ENCODE results near the gene CYB5D1. TPM values are rescaled to one million over a fixed set of nuclear protein-coding genes. Genes with fewer than 3 reads are reported as not detected.

The CYB5D1 gene
- polyA plus RNA-seq, 1 donor (not counting 4 experiments of a cell fraction or from before 2014, with no cell fraction given), result 14.8 TPM

- no peak for TF ChIP-seq EZH2 (IDR thresholded peaks at IDR 0.05; ENCODE audit: low read length)
- TF ChIP-seq, protein P1, sequence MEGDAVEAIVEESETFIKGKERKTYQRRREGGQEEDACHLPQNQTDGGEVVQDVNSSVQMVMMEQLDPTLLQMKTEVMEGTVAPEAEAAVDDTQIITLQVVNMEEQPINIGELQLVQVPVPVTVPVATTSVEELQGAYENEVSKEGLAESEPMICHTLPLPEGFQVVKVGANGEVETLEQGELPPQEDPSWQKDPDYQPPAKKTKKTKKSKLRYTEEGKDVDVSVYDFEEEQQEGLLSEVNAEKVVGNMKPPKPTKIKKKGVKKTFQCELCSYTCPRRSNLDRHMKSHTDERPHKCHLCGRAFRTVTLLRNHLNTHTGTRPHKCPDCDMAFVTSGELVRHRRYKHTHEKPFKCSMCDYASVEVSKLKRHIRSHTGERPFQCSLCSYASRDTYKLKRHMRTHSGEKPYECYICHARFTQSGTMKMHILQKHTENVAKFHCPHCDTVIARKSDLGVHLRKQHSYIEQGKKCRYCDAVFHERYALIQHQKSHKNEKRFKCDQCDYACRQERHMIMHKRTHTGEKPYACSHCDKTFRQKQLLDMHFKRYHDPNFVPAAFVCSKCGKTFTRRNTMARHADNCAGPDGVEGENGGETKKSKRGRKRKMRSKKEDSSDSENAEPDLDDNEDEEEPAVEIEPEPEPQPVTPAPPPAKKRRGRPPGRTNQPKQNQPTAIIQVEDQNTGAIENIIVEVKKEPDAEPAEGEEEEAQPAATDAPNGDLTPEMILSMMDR (optimal IDR thresholded peaks at IDR 0.05 in 1 of 3, IDR thresholded peaks at IDR 0.05 in 1 of 3, conservative IDR thresholded peaks at IDR 0.05 in 1 of 3; ENCODE audit: extremely low read depth in 1 of 3, insufficient read depth in 2 of 3, low read length in 3 of 3), result no peak
- Histone ChIP-seq H3K9me1 (ENCODE audit: control insufficient read depth, extremely low read depth, insufficient read depth, low read length) (no peaks in the 10 kb centered on the region), H3K4me3 (ENCODE audit: control insufficient read depth in 2 of 3, extremely low read depth in 1 of 3, insufficient read depth in 2 of 3, low read depth in 1 of 3, low read length in 3 of 3) (peak overlapping the region; percentile 61 to 86 (median 76)), H3K9ac (ENCODE audit: control insufficient read depth, extremely low read depth, insufficient read depth, low read length) (peak overlapping the region; percentile 87), H3K4me1 (ENCODE audit: control insufficient read depth, extremely low read depth, insufficient read depth, low read length) (peaks cover 40% of the 10 kb centered on the region), H3K9me3 (ENCODE audit: control insufficient read depth, low read depth, low read length) (no peaks in the 10 kb centered on the region), H2AFZ (ENCODE audit: control insufficient read depth, low read length) (peak overlapping the region; percentile 79), H3K79me2 (ENCODE audit: control insufficient read depth, insufficient read depth, low read length) (peaks cover 18% of the 10 kb centered on the region), H3K27me3 (ENCODE audit: control insufficient read depth, extremely low read depth, insufficient read depth, low read length) (no peaks in the 10 kb centered on the region), H3K36me3 (ENCODE audit: control insufficient read depth in 2 of 2, extremely low read depth in 1 of 2, insufficient read depth in 2 of 2, low read length in 2 of 2) (peaks cover 11 to 25% of the 10 kb centered on the region in 2 experiments), H3K4me2 (ENCODE audit: control insufficient read depth, extremely low read depth, insufficient read depth, low read depth, low read length) (peak overlapping the region; percentile 88), H3K27ac (ENCODE audit: control insufficient read depth, insufficient read depth, low read length) (peak overlapping the region; percentile 89), H4K20me1 (ENCODE audit: control insufficient read depth, extremely low read depth, insufficient read depth, low read length) (no peaks in the 10 kb centered on the region)
- FAIRE-seq (peak; percentile 51), DNase-seq (ENCODE audit: low read depth, low spot score) (no peak)
- dilution Hi-C loops (cut with MboI; ENCODE audit: extremely low pct_ligation_motif_present, low sequenced_read_pairs), result no loop called here
Measured at GRCh38 chr17:7887482-7888183, 29.8 kb downstream of the CYB5D1 start.

- no peaks in the 10 kb centered on the region for H3K9me1 ChIP-seq (ENCODE audit: control insufficient read depth, extremely low read depth, insufficient read depth, low read length)
- peak; percentile 89 for FAIRE-seq
- peak within 1 kb of the TSS; percentile 79 for H2AFZ ChIP-seq (ENCODE audit: control insufficient read depth, low read length)
- no peaks in the 10 kb centered on the region for H3K27me3 ChIP-seq (ENCODE audit: control insufficient read depth, extremely low read depth, insufficient read depth, low read length)
- peak within 1 kb of the TSS; percentile 57 to 76 (median 61) for H3K4me3 ChIP-seq (ENCODE audit: control insufficient read depth in 2 of 3, extremely low read depth in 1 of 3, insufficient read depth in 2 of 3, low read depth in 1 of 3, low read length in 3 of 3)
- peaks cover 18% of the 10 kb centered on the region for H3K79me2 ChIP-seq (ENCODE audit: control insufficient read depth, insufficient read depth, low read length)
- no peak for DNase-seq (ENCODE audit: low read depth, low spot score)
- peaks cover 11 to 26% of the 10 kb centered on the region in 2 experiments for H3K36me3 ChIP-seq (ENCODE audit: control insufficient read depth in 2 of 2, extremely low read depth in 1 of 2, insufficient read depth in 2 of 2, low read length in 2 of 2)
- H3K27ac ChIP-seq (ENCODE audit: control insufficient read depth, insufficient read depth, low read length), result peak within 1 kb of the TSS; percentile 89
- TF ChIP-seq EZH2 (IDR thresholded peaks at IDR 0.05; ENCODE audit: low read length), result no peak
- TF ChIP-seq, protein P1 (optimal IDR thresholded peaks at IDR 0.05 in 1 of 3, IDR thresholded peaks at IDR 0.05 in 1 of 3, conservative IDR thresholded peaks at IDR 0.05 in 1 of 3; ENCODE audit: extremely low read depth in 1 of 3, insufficient read depth in 2 of 3, low read length in 3 of 3), result no peak
- peaks cover 35% of the 10 kb centered on the region for H3K4me1 ChIP-seq (ENCODE audit: control insufficient read depth, extremely low read depth, insufficient read depth, low read length)
- H3K9ac ChIP-seq (ENCODE audit: control insufficient read depth, extremely low read depth, insufficient read depth, low read length), result peak within 1 kb of the TSS; percentile 87
- no peaks in the 10 kb centered on the region for H4K20me1 ChIP-seq (ENCODE audit: control insufficient read depth, extremely low read depth, insufficient read depth, low read length)
- dilution Hi-C loops (cut with MboI; ENCODE audit: extremely low pct_ligation_motif_present, low sequenced_read_pairs), result no loop called here
- H3K9me3 ChIP-seq (ENCODE audit: control insufficient read depth, low read depth, low read length), result no peaks in the 10 kb centered on the region
- H3K4me2 ChIP-seq (ENCODE audit: control insufficient read depth, extremely low read depth, insufficient read depth, low read depth, low read length), result peak within 1 kb of the TSS; percentile 88
Measured at GRCh38 chr17:7888184-7888920, 30.5 kb downstream of the CYB5D1 start, which contains the start of gene CHD3. Gene CHD3, plus strand, starts transcription at chr17:7888789. Its CDS starts 212 bp downstream, at chr17:7889001.
